Loucy (cell line): Measurements from ENCODE around the gene TMEM267.

Source experiments
- H2AFZ ChIP-seq: fragments of 200-600 bp; sonication (generic); 2 replicates; pipeline ENCODE4 v1.6.0; 2016; ENCODE audit warnings: antibody characterized with exemption, mild to moderate bottlenecking, low read length, moderate library complexity
- H3F3A ChIP-seq: fragments of 200-600 bp; 2 replicates; pipeline ENCODE4 v1.6.0; 2016; ENCODE audit warnings: antibody characterized with exemption, low read depth, mild to moderate bottlenecking
- H3K27me3 ChIP-seq: fragments of 200-600 bp; sonication (generic); 2 replicates; pipeline ENCODE4 v1.6.1; 2014; ENCODE audit warnings: low read length, mild to moderate bottlenecking; ENCODE audit not compliant: insufficient read depth, poor library complexity, severe bottlenecking
- H3K36me3 ChIP-seq: fragments of 200-600 bp; sonication (generic); 2 replicates; pipeline ENCODE4 v1.6.1; 2016; ENCODE audit warnings: low read length; ENCODE audit not compliant: insufficient read depth
- H3K4me1 ChIP-seq: fragments of 200-600 bp; sonication (generic); 2 replicates; pipeline ENCODE4 v1.5.1; 2014; ENCODE audit warnings: low read length, mild to moderate bottlenecking; ENCODE audit not compliant: insufficient read depth, poor library complexity, severe bottlenecking
- H3K4me2 ChIP-seq: fragments of 200-600 bp; sonication (generic); 2 replicates; pipeline ENCODE4 v1.6.0; 2014; ENCODE audit warnings: antibody characterized with exemption, low read length, low read depth, mild to moderate bottlenecking; ENCODE audit not compliant: poor library complexity, severe bottlenecking
- H3K4me3 ChIP-seq: fragments of 200-600 bp; sonication (generic); 2 replicates; pipeline ENCODE4 v1.5.1; 2014; ENCODE audit warnings: low read length, mild to moderate bottlenecking, mixed read lengths; ENCODE audit not compliant: poor library complexity, severe bottlenecking
- H3K79me2 ChIP-seq: fragments of 200-600 bp; sonication (generic); 2 replicates; pipeline ENCODE4 v1.6.1; 2014; ENCODE audit warnings: low read length; ENCODE audit not compliant: insufficient read depth
- H3K9ac ChIP-seq: fragments of 200-600 bp; sonication (generic); 2 replicates; pipeline ENCODE4 v1.6.0; 2014; ENCODE audit warnings: mild to moderate bottlenecking, low read depth, low read length, moderate library complexity; ENCODE audit not compliant: poor library complexity, severe bottlenecking
- H3K9me2 ChIP-seq: fragments of 200-600 bp; sonication (generic); replicated peaks from 2 replicates; pipeline ENCODE4 v1.6.1; 2016; ENCODE audit warnings: low read depth, low read length, mixed read lengths
- H3K9me3 ChIP-seq: fragments of 200-600 bp; sonication (generic); 2 replicates; pipeline ENCODE4 v1.6.1; 2014; ENCODE audit warnings: mild to moderate bottlenecking, antibody characterized with exemption, low read length, low read depth; ENCODE audit not compliant: insufficient read depth
- H4K20me1 ChIP-seq: fragments of 200-600 bp; sonication (generic); 2 replicates; pipeline ENCODE4 v1.6.0; 2014; ENCODE audit warnings: antibody characterized with exemption, low read length, mild to moderate bottlenecking; ENCODE audit not compliant: insufficient read depth, poor library complexity, severe bottlenecking
- CTCF ChIP-seq: fragments of 200-600 bp; sonication (generic); conservative IDR thresholded peaks from 2 replicates; pipeline ENCODE4 v1.5.1; 2014; ENCODE audit warnings: mild to moderate bottlenecking, antibody characterized with exemption, low read length
- EZH2phosphoT487 ChIP-seq: fragments of 200-600 bp; IDR thresholded peaks from 2 replicates; pipeline ENCODE4 v1.6.1; 2018; ENCODE audit warnings: antibody characterized with exemption, mild to moderate bottlenecking, moderate library complexity, borderline replicate concordance

Gene TMEM267

GRCh38 chr5:43497311-43498104 is 13.8 kb upstream of the TMEM267 start:
- Histone ChIP-seq H3F3A (no peaks in the 10 kb centered on the region), H3K4me1 (no peaks in the 10 kb centered on the region), H3K27me3 (no peaks in the 10 kb centered on the region), H3K79me2 (no peaks in the 10 kb centered on the region), H3K9me2 (no peaks in the 10 kb centered on the region), H3K4me3 (no peak overlapping the region), H3K9ac (no peak overlapping the region), H3K9me3 (no peaks in the 10 kb centered on the region), H3K4me2 (no peak overlapping the region), H4K20me1 (no peaks in the 10 kb centered on the region), H2AFZ (no peak overlapping the region), H3K36me3 (0 out of 2 replicates have a peak, but pooled peaks cover 10% of the 10 kb centered on the region)
- TF ChIP-seq EZH2phosphoT487: no peak
- TF ChIP-seq CTCF: no peak

GRCh38 chr5:43491326-43491725 is 7.7 kb upstream of the TMEM267 start:
- no peak overlapping the region for H3K4me2 ChIP-seq
- H2AFZ ChIP-seq: no peak overlapping the region
- no peaks in the 10 kb centered on the region for H3K4me1 ChIP-seq
- H3K9me2 ChIP-seq: no peaks in the 10 kb centered on the region
- no peaks in the 10 kb centered on the region for H3F3A ChIP-seq
- no peak overlapping the region for H3K4me3 ChIP-seq
- H4K20me1 ChIP-seq: no peaks in the 10 kb centered on the region
- TF ChIP-seq EZH2phosphoT487: no peak
- TF ChIP-seq CTCF: no peak
- H3K79me2 ChIP-seq: no peaks in the 10 kb centered on the region
- peaks cover 22% of the 10 kb centered on the region; the same call in 1 of the 2 replicates for H3K36me3 ChIP-seq
- no peak overlapping the region for H3K9ac ChIP-seq
- H3K9me3 ChIP-seq: no peaks in the 10 kb centered on the region
- no peaks in the 10 kb centered on the region for H3K27me3 ChIP-seq

GRCh38 chr5:43486353-43486752 is 2.7 kb upstream of the TMEM267 start:
- peaks cover 17% of the 10 kb centered on the region for H3K4me1 ChIP-seq
- peaks cover 22% of the 10 kb centered on the region for H3K79me2 ChIP-seq
- TF ChIP-seq EZH2phosphoT487 (no peak), CTCF (no peak)
- no peaks in the 10 kb centered on the region for H4K20me1 ChIP-seq
- peaks cover 15% of the 10 kb centered on the region; the same call in 1 of the 2 replicates for H3K36me3 ChIP-seq
- H2AFZ ChIP-seq: no peak overlapping the region
- H3K9me3 ChIP-seq: no peaks in the 10 kb centered on the region
- no peaks in the 10 kb centered on the region for H3F3A ChIP-seq
- H3K27me3 ChIP-seq: no peaks in the 10 kb centered on the region
- H3K9ac ChIP-seq: no peak overlapping the region
- no peak overlapping the region for H3K4me3 ChIP-seq
- no peak overlapping the region for H3K4me2 ChIP-seq
- H3K9me2 ChIP-seq: no peaks in the 10 kb centered on the region
